IPS DF 19.7 (cell line): ENCODE results near the gene UCHL5.
"Not testable (repeated sequence)": the region's sequence is repeated elsewhere in the genome, so short reads cannot be mapped to it uniquely, and the experiment has no call there.

ENCODE experiments used
- DNase-seq: peaks from one replicate; pipeline ENCODE4 v3.0.0-alpha.2; 2013; ENCODE audit warnings: low read depth, low spot score

Gene UCHL5

DNA sequence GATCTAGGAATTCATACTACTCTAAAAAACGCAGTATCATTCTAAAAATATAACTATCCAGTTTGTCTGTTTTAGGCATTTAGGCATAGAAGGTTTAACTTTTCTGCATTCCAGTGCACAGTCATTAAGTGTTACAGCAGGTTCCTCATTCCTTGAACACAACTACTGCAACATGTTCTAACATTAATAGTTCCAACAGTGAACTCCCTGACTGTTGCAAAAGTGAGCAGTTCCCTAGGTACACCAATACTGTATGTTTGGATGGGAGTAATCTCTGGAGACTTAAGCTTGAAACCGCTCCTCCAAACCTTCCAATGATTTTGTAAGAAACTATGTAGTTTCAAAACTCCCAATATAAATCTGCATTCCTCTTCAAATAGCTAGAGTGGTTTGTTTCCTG, 46.2 kb downstream of the UCHL5 start:
- no peak for DNase-seq

DNA sequence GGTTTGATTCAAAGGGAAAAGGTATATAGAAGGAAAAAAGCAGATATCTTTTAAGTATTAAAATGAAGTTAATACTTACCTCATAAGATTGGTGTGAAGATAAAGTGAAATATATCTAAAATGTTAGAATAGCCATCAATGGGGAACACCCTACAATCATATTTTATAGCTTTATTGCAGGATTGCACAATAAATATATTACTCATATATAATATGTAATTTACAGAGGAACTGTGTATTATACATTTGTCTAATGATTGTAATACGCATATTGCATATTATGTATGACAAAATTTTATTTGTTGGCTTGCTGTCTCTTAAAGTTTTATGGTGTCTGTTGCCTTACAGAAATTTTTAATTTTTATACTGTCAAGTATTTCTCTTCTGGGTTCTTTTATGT, 47.8 kb downstream of the UCHL5 start:
- no peak for DNase-seq

DNA sequence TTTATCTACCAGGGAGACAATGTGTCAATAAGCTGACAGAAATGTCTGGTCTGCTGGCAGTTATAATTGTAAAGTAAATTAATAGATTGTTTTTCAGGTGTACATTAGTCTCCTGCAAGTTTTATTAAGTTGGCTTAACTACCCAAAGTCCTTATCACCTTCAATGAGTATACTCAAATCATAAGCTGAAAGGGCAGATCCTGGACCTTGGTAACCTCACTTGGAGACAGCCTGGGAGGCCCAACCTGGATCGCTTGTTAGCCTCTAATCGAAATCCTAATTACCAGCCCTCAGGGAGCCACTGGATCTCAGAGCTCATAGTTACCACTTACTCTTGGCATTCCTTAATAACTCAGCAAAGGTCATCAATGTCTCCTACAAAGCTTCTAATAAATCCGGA, 49.7 kb downstream of the UCHL5 start:
- no peak for DNase-seq

DNA sequence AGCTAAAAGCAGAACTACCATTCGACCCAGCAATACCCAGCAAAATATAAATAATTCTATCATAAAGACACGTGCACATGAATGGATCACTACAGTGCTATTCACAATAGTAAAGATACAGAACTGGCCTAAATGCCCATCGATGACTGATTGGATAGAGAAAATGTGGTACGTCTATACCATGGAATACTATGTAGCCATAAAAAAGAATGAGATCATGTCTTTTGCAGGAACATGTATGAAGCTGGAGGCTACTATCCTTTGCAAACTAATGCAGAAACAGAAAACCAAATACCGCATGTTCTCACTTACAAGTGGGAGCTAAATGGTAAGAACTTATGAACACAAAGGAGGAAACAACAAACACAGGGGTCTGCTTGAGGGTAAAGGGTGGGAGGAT, 53.4 kb downstream of the UCHL5 start:
- DNase-seq, result no peak

DNA sequence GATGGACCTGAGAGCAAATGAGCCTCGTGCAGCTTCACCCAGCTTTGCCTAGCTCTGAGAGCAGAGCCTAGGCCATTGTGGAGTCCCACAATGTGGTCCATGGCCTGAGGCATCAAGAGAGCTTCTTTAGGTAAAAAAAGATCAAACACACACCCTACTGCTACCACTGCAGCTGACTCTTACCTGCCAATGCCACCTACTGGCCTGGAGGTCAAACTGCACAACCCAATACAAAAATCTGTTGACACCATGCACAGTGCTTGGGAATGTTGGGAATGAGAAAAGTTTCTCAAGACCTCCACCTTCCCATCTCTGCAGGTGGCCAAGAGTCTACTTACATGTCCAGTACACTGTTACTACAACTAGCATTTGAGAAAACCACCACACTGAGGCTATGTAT, 60.6 kb downstream of the UCHL5 start:
- no peak for DNase-seq

DNA sequence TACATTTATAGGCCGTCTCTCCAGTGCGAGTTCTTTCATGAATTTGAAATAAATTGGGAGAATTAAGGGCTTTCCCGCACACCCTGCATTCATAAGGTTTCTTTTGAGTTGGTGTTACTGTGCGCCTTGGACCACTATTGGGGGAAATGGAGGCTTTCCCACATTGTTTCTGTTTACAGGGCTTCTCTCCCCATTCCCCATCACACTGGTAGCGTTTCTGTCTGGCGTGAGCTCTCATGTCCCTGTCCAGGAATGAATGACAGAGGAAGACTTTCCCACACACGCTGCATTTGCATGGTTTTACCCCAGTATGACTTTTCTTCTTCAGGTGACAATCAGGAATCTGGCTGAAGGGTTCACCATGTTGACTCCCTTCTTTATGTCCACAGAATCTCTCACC, 65.0 kb downstream of the UCHL5 start:
- no peak for DNase-seq

DNA sequence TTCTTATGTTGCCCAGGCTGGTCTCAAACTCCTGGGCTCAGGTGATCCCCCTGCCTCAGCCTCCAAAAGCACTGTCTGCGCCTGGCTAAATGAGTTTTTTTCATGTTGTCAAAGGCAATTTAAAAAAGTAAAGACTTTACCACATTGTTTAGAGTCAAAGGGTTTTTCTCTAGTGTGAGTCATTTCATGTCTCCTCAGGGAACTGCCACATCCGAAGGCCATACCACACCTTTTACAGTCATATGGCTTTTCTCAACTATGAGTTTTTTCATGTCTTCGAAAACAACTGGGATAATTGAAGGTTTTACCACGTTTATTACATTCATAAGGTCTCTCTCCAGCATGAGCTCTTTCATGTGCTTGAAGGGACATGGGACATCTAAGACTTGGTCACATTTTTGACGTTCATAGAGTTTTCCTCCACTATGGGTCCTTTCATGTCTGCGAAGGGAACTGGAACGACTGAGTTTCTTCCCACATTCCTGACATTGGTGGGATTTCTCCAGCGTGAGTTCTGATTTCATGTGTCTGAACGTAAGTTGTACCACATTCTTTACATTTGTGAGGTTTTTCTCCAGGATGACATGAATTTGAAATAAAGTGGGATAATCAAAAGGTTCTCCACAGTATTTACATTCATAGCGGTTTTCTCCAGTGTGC, 65.6 kb downstream of the UCHL5 start:
- no peak for DNase-seq

DNA sequence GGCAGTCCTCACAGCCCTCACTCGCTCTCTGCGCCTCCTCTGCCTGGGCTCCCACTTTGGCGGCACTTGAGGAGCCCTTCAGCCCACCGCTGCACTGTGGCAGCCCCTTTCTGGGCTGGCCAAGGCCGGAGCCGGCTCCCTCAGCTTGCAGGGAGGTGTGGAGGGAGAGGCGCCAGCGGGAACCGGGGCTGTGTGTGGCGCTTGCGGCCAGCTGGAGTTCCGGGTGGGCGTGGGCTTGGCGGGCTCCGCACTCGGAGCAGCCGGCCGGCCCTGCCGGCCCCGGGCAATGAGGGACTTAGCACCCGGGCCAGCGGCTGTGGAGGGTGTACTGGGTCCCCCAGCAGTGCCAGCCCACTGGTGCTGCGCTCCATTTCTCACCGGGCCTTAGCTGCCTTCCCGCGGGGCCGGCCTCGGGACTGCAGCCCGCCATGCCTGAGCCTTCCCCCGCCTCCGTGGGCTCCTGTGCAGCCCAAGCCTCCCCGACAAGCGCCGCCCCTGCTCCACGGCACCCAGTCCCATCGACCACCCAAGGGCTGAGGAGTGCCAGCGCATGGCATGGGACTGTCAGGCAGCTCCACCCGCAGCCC, 72.3 kb downstream of the UCHL5 start:
- DNase-seq, result not testable (repeated sequence)

DNA sequence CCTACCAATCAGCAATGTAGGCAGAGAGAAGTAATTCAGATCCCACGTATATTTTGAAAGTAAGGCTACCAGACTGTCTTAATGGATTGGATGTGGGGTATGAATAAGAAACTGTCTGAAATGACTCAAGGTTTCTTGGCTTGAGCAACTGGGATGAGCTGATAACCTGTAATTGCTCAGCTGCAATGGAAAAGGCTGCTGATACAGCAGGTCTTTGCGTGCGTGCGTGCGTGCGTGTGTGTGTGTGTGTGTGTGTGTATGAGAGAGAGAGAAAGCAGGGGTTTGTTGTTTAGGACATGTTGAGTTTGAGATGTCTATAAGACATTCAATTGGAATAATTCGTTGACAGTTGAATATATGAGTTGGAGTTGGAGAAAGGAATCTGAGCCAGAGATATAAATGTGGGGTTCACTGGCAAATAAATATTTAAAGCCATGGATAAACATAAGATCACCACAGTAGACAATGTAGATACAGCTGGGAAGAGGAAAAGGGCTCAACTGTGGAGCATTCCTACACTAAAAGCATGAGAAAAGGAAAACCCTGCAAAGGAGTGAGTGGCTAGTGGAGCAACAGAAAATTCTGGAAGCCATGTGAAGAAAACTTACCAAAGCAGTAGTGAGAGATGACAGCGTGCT, 72.9 kb downstream of the UCHL5 start:
- no peak for DNase-seq

DNA sequence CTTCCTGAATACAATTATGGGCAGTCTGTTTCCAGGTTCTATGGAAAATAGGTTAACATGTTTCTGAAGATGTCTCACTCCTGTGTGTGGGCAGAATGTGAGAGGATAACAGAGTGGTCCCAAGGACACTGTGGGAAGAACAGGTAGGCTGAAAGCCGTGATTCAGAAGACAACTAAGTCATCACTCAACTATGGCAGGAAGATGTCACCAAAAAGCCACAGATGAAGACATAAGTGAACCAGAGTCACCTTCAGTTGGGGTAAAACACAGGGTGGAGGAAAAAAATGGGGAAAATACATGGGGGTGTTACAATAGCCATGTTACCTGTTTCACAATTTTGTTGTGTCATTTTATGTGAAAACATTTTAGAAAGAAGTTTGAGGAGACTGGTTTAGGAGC, 75.1 kb downstream of the UCHL5 start:
- no peak for DNase-seq

DNA sequence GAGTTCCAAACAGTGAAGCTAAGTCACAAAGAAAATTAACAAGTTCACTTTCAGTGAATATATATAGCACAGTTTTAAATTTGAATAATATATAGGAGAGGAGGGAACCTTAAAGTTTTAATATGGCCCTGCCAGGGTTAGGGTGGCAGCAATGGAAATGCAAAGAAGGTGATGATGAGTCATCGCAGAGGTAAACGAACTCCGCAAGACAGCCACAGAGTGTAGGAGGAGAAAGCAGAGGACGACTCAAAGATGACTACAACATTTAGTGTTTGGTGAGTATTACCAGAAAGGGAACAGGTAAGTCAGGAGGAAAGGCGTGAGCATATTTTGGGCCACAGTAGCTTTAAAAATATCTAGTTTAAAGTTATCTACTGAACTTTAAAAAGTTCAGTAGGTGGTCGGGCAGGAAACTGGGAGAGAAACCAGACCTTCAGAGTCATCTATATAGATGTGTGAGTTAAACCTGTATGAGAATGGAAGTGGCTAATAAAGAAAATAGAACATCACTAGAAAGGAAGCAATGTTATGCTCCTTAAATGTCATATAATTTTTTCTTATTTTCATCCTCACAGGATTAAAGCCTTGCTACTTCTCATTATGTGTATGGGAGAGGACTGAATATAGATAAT, 75.7 kb downstream of the UCHL5 start:
- no peak for DNase-seq

DNA sequence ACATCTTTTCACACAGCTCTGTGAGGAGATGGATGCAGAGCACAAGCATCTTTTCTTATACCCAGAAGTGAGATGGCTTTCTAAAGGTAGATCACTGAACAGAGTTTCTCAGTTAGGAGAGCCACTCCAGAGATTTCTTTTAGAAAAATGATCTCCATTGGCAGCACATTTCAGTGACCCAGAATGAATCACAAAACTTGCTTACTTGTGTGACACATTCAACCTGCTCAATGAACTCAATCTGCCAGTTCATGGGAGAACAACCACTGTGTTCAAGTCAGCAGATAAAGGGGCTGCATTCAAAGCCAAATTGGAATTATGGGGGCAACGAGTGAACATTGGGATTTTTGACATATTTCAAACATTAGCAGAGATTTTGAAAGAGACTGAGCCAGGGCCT, 78.3 kb downstream of the UCHL5 start:
- DNase-seq, result no peak

DNA sequence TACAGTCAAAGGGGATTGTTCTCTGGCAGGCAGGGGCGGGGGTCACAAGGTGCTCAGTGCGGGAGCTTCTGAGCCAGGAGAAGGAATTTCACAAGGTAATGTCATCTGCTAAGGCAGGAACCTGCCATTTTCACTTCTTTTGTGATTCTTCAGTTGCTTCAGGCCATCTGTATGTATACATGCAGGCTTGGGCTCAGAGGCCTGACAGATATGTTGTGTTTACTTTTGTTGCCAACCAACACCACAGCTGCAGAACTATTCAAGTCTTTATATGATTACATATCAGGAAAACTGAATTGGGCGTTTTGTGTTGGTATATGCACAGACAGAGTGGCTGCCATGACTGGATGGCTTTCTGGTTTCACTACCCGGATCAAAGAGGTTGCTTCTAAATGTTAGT, 78.8 kb downstream of the UCHL5 start:
- not testable (repeated sequence) for DNase-seq

DNA sequence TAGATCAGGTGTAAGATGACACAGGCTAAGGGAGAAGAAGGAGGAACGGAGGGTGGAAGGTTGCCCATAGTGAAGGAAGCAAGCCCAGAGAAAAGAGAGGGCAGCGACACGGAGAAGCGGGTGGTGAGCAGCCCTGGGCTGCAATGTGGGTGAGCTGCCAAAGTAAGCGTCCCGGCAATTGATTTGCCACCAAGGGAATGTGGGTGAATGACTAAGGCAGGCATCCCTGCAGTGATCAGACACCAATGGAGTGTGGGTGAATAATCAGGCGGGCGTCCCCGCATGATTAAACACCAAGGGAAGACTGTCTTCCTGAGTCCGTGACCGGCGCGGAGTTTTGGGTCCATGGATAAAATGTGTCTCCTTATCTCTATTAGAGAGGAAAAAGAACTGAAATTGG, 79.6 kb downstream of the UCHL5 start:
- DNase-seq, result no peak

DNA sequence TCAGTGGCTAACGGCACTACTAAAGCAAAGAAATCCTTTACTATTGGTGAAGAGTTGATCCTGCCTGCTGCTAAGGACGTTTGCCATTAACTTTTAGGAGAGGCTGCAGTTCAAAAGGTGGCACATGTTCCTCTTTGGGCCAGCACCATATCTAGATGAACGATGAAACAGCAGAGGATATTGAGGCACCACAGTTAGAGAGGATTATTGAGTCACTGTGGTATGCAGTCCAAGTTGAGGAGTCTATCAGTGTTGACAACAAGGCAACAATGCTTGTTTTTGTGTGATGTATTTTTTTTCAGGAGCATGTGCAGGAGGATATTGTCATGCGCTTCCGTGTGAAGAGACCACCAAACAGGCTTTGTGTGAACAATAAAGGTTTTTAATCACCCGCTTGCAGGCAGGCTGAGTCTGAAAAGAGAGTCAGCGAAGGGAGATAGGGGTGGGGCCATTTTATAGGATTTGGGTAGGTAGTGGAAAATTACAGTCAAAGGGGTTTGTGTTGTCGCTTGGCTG, 80.9 kb downstream of the UCHL5 start:
- DNase-seq, result no peak

DNA sequence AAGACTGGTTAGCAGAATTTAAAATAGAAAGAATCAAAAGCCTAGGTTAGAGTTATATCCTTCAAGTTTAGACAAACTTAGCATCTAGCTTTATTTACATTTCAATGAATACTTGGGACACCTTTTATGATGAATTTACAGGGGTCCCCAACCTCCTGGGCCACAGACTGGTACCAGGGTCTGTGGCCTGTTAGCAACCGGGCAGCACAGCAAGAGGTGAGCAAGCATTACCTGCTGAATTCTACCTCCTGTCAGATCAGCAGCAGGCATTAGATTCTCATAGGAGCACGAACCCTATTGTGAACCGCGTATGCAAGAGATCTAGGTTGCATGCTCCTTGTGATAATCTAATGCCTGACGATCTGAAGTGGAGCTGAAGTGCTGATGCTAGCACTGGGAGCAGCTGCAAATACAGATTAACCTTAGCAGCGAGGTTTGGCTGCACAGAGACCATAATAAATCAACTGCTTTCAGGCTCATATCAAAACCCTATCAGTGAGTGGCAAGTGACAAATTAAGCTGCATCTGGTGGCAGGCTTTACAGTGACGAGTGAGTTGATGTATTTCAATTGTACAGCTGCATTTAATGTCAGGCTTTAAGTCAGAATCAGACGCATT, 82.0 kb downstream of the UCHL5 start:
- no peak for DNase-seq

DNA sequence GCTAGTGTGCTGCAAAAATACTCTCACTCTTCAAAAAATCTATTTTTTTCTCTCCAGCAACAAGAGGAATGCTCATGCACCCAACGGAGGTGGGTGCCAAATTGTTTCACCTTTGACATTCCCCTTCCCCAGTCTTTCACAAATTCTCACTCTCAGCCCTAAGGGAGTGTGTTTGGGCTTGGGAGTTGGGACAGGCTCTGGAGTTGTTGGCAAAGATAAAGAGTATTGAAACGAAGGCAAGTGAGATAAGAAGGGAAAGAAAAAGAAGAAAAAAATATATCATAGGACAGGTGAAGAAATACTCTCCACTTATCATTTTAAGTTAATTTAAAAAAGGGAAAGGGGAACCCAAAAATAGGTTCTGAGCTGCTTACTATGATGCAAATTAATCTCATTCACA, 82.6 kb downstream of the UCHL5 start:
- DNase-seq, result no peak

DNA sequence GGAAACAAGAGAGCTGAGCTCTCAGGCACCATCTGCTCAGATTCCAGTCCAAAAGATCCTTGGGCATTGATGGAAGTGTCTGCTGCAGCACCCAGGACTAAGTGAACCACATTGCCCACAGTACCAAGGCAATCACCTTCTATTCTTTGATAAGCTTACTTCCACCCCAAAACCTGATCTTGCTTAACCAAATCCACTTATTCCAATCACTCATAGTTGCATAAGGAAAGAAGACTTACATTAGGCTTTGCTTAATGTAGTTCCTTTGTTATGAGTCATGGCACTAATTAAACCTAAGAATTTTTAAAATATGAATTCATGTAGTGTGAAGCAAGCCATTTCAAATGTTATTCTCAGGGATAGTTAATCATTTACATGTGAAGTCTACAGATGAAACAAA, 84.5 kb downstream of the UCHL5 start:
- DNase-seq, result no peak

DNA sequence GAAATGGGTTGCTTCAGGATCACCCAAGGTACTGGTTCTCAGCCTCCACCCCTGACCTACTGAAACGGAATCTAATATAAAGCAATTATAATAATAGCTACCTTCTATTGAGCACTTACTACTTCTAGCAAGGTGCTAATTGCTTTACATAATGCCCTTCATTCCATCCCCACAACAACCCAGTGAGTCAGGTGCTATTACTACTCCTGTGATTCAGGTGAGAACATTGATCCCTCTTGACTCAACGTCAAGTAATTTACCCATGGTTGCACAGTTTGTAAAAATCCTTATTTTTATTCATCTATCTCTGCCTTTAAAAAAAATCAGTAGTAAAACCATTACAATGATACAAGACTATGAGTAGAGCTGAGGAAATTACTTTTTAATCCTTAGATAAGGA, 85.2 kb downstream of the UCHL5 start:
- no peak for DNase-seq

DNA sequence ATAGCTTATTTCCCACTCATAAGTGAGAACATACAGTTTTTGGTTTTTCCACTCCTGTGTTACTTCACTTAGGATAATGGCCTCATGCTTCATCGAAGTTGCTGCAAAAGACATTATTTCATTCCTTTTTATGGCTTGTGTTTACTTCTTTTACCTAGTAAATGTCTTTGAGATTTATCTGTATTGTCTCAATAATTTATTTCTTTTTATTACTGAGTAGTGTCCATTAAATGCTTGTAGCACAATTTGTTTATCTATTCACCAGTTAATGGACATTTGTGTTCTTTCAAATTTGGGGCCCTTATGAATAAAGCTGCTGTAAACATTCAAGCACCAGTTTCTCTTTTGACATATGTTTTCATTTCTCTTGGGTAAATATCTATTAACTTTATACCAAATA, 86.0 kb downstream of the UCHL5 start:
- no peak for DNase-seq

DNA sequence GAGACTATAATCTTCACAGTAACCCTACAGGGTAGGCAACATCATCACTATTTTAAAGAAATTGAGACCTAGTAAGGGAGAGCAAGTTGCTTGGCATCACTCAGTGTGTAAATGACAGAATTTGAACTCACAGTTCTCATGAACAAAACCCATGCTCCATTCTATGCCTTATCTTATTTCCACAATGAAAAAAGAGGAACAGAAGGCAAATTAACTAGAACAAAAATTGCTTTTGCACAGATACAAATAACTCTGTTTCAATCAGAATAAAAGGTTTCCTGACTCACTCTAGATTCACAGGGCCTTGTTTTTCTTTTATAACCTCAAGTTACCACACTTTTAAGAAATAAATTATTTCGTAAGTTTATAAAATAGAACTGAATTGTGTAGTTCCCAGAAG, 90.1 kb downstream of the UCHL5 start:
- DNase-seq, result no peak

DNA sequence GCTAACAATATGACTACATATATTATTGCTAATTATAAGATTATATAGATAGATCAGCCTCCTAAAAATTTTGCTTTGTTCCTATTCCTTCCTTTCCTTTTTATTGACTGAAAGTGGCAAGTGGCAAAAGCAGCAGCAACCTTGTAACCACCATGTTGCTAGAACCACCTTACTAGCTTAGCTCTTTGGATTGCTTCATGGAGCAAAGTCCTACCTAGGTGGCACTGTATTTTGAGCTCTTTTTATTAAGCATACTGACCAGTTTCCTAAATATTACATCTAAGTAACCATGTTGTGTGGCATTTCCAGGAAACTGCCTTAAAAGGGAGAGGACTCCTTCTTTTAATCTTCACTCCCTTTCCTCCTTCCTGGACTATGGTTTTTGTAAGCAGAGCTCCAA, 90.8 kb downstream of the UCHL5 start:
- DNase-seq, result no peak
